Gastrocnemius medialis (tissue), 4 donors: ENCODE data around the gene FAM193B. TPM values are rescaled to one million over a fixed set of nuclear protein-coding genes. Genes with fewer than 3 reads are reported as not detected.

Experiments
- ATAC-seq, 2 donors: fragments of 150-250 bp; one replicate each; pipeline ENCODE4 v1.9.1; 2016
- DNase-seq, 2 donors: peaks; one replicate each; pipeline ENCODE4 v3.0.0-alpha.2; 2019
- H3K27ac ChIP-seq, 4 donors: fragments of 200-600 bp; sonication (generic); 1 replicate in 1 of 4; 2 replicates in 3 of 4; pipeline ENCODE4 v1.5.1; 2016 to 2018; ENCODE audit warnings: mild to moderate bottlenecking in 2 of 4, moderate library complexity in 1 of 4
- H3K27me3 ChIP-seq, 3 donors: fragments of 200-600 bp; sonication (generic) in 2 of 3; 1 replicate in 1 of 3; 2 replicates in 2 of 3; pipeline versions ENCODE4 v1.5.1 to v1.6.0; 2016 to 2019; ENCODE audit warnings: mild to moderate bottlenecking in 1 of 3, moderate library complexity in 1 of 3
- H3K36me3 ChIP-seq, 2 donors: fragments of 200-600 bp; sonication (generic) in 1 of 2; one replicate each; pipeline ENCODE4 v1.5.1; 2017 to 2018
- H3K4me1 ChIP-seq, 2 donors: fragments of 200-600 bp; sonication (generic) in 1 of 2; one replicate each; pipeline ENCODE4 v1.5.1; 2016 to 2017; ENCODE audit warnings: mild to moderate bottlenecking in 2 of 2
- H3K4me3 ChIP-seq, 4 donors: fragments of 200-600 bp; sonication (generic) in 3 of 4; 1 replicate in 1 of 4; 2 replicates in 3 of 4; pipeline ENCODE4 v1.5.1; 2016 to 2019; ENCODE audit warnings: mild to moderate bottlenecking in 2 of 4
- H3K9me3 ChIP-seq, 3 donors: fragments of 200-600 bp; sonication (generic) in 2 of 3; 1 replicate in 1 of 3; 2 replicates in 2 of 3; pipeline ENCODE4 v1.5.1; 2016 to 2019
- POLR2A ChIP-seq, 2 donors: fragments of 450-650 bp; IDR thresholded peaks; one replicate each; pipeline ENCODE4 v1.6.1; 2017; ENCODE audit warnings: antibody characterized with exemption in 2 of 2, mild to moderate bottlenecking in 2 of 2, moderate library complexity in 2 of 2
- in situ Hi-C, 4 donors: fragments of 200-750 bp; cut with MboI; loops; one replicate each; pipeline versions ENCODE4 v1.15.0 to v1.8.0; 2017; ENCODE audit warnings: low sequenced_read_pairs in 4 of 4
- intact Hi-C: fragments of 100-400 bp; cut with DNase I; formaldehyde crosslinking; loops from one replicate; pipeline ENCODE4 v1.15.1; 2023; ENCODE audit warnings: low total_unique reads
- total RNA-seq, 4 donors: library from RNA; depleted of rRNA; stranded (reverse); fragments of >200 nt; gene quantifications; one replicate each; pipeline versions ENCODE4 v1.1.0 to v1.2.3, GENCODE V29; 2016
- TF ChIP-seq, protein P1 (sequence below), 5 experiments: fragments of 450-650 bp in 3 of 5; fragments of 200-600 bp in 2 of 5; sonication (generic) in 2 of 5; IDR thresholded peaks in 4 of 5; conservative IDR thresholded peaks in 1 of 5; 1 replicate in 4 of 5; 2 replicates in 1 of 5; pipeline ENCODE4 v1.5.1; 2016 to 2019; ENCODE audit warnings: antibody characterized with exemption in 5 of 5, mild to moderate bottlenecking in 3 of 5, moderate library complexity in 3 of 5

The FAM193B gene
- total RNA-seq, 4 donors from 2014 or later = 13.2 to 21.3 (median 16.6) TPM

DNA sequence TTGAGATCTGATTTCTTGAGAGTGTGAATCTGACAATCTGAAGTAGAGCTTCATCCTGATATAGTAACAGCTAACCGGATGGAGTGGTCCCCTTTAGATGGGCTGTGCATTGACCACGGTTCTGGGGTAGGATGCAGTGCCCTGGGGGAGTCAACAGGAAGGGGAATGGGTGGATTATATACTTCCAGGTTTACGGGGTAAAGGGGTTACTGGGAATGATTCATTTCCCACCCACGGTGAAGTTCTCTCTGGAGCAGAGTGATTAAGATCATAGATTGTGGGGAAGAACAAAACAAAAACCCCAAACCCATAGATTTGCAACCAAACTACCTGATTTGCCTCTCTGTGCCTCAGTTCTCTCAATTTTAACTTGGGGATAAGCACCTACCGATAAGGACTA, 44.1 kb upstream of the FAM193B start:
- TF ChIP-seq POLR2A (IDR thresholded peaks at IDR 0.05) = no peak
- TF ChIP-seq, protein P1, sequence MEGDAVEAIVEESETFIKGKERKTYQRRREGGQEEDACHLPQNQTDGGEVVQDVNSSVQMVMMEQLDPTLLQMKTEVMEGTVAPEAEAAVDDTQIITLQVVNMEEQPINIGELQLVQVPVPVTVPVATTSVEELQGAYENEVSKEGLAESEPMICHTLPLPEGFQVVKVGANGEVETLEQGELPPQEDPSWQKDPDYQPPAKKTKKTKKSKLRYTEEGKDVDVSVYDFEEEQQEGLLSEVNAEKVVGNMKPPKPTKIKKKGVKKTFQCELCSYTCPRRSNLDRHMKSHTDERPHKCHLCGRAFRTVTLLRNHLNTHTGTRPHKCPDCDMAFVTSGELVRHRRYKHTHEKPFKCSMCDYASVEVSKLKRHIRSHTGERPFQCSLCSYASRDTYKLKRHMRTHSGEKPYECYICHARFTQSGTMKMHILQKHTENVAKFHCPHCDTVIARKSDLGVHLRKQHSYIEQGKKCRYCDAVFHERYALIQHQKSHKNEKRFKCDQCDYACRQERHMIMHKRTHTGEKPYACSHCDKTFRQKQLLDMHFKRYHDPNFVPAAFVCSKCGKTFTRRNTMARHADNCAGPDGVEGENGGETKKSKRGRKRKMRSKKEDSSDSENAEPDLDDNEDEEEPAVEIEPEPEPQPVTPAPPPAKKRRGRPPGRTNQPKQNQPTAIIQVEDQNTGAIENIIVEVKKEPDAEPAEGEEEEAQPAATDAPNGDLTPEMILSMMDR (IDR thresholded peaks at IDR 0.05 in 4 of 5, conservative IDR thresholded peaks at IDR 0.05 in 1 of 5) = no peak
- H3K4me1 ChIP-seq = peaks cover 14 to 19% of the 10 kb centered on the region in 2 donors
- H3K9me3 ChIP-seq = no peaks in the 10 kb centered on the region
- peaks cover 0 to 33% of the 10 kb centered on the region in 2 donors for H3K36me3 ChIP-seq
- ATAC-seq (no peak), DNase-seq (no peak)
- H3K4me3 ChIP-seq = no peak overlapping the region
- no peaks in the 10 kb centered on the region for H3K27me3 ChIP-seq
- H3K27ac ChIP-seq = no peak overlapping the region
- in situ Hi-C loops (no loop called here), intact Hi-C loops (loop anchor here (10.0 kb wide), 1 partner anchor 556 kb away; the partner anchor contains the start of gene NHP2)

DNA sequence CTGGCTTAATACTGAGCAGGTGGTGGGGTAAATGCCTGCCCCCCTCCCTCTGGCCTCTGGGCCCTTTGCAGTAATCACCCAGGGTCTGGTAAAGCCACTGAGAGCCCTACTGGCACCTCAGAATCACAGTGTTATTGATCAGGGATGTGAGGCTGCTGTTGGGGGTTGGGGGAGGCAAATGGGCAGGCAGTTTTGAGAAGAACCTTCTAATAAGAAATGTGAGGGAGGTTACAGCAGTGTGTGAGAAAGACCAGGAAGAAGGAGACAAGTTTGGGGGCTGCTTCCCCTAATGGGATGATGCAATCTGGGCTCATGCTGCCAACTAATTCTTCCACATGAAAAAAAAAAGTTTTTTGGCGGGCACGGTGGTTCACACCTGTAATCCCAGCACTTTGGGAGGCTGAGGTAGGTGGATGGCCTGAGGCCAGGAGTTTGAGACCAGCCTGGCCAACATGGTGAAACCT, 42.4 kb upstream of the FAM193B start:
- DNase-seq (no peak), ATAC-seq (no peak)
- H3K36me3 ChIP-seq = peaks cover 0 to 35% of the 10 kb centered on the region in 2 donors
- peaks cover 24 to 25% of the 10 kb centered on the region in 2 donors for H3K4me1 ChIP-seq
- H3K27ac ChIP-seq = no peak overlapping the region
- in situ Hi-C loops (no loop called here), intact Hi-C loops (loop anchor here (10.0 kb wide), 1 partner anchor 558 kb away; the partner anchor contains the start of gene NHP2)
- H3K4me3 ChIP-seq = no peak overlapping the region
- H3K27me3 ChIP-seq = no peaks in the 10 kb centered on the region
- H3K9me3 ChIP-seq = no peaks in the 10 kb centered on the region
- TF ChIP-seq, protein P1 (IDR thresholded peaks at IDR 0.05 in 4 of 5, conservative IDR thresholded peaks at IDR 0.05 in 1 of 5) = no peak
- no peak for TF ChIP-seq POLR2A (IDR thresholded peaks at IDR 0.05)

DNA sequence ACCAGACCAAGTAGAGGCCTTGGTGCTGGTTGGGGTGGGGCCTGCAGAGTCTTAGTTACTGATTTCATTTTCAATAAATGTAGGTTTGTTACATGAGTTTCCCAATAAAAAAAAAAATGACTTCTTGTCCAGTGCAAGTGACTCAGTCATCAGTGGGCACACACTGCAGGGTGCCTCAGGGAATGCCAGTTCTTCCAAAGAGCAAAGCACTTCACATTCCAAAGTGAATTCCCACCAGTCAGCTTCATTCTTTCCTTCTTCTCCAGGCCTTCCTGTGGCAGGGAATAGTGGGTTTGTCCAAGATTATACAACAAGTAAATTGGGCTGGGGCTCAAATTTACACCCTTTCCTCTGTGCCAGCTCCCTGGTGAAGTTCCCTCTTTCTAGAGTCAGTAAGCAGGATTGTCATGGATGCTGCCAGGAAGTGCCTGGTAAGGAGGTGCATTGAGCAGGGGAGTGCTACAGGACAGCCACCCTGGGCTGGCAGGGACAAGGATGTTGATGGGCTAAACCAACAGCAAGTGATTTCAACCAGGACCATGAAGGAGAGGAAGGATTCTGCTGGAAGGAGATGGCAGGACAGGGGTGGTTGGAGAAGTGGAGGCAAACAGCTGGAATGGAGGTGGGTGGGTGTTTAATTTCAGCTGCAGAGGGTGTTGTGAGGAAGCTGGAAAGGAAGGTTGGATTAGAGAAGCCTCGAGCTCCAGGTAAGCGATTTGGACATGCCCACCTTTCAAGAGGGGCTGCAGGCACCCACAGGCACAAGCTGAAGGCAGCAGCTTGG, 41.8 kb upstream of the FAM193B start:
- DNase-seq (no peak), ATAC-seq (no peak)
- Histone ChIP-seq H3K36me3 (peaks cover 0 to 35% of the 10 kb centered on the region in 2 donors), H3K27ac (no peak overlapping the region), H3K27me3 (no peaks in the 10 kb centered on the region), H3K4me3 (no peak overlapping the region), H3K4me1 (peaks cover 19 to 23% of the 10 kb centered on the region in 2 donors), H3K9me3 (no peaks in the 10 kb centered on the region)
- no peak for TF ChIP-seq POLR2A (IDR thresholded peaks at IDR 0.05)
- in situ Hi-C loops = no loop called here
- intact Hi-C loops = loop anchor here (10.0 kb wide), 1 partner anchor 559 kb away; the partner anchor contains the start of gene NHP2

DNA sequence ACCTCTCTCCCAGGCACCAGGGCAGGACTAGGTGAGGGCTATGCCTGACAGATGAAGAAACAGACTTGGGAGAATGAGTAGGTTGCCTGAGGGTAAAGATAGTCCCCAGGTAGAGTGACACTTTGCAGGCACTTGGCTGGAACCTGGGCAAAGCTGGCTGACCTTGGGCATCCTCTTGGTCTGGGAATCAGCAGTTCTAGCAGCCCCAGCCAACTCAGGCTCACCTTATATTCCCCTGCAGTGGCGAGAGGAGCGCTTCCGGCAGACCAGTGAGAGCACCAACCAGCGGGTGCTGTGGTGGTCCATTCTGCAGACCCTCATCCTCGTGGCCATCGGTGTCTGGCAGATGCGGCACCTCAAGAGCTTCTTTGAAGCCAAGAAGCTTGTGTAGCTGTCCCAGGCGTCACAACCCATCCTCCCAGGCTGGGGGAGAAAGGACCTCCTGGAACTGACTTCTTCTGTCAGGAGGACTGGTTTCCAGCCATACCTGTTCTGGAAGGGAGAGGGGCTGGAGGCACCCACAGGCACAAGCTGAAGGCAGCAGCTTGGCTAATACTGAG, 40.7 kb upstream of the FAM193B start:
- H3K36me3 ChIP-seq = peaks cover 0 to 35% of the 10 kb centered on the region in 2 donors
- ATAC-seq (no peak), DNase-seq (no peak)
- intact Hi-C loops (loop anchor here (10.0 kb wide), 1 partner anchor 560 kb away; the partner anchor contains the start of gene NHP2), in situ Hi-C loops (no loop called here)
- TF ChIP-seq, protein P1 (IDR thresholded peaks at IDR 0.05 in 4 of 5, conservative IDR thresholded peaks at IDR 0.05 in 1 of 5) = no peak
- no peak for TF ChIP-seq POLR2A (IDR thresholded peaks at IDR 0.05)
- H3K27me3 ChIP-seq = no peaks in the 10 kb centered on the region
- H3K4me3 ChIP-seq = no peak overlapping the region
- H3K27ac ChIP-seq = no peak overlapping the region
- H3K9me3 ChIP-seq = no peaks in the 10 kb centered on the region
- peaks cover 11 to 15% of the 10 kb centered on the region in 2 donors for H3K4me1 ChIP-seq

DNA sequence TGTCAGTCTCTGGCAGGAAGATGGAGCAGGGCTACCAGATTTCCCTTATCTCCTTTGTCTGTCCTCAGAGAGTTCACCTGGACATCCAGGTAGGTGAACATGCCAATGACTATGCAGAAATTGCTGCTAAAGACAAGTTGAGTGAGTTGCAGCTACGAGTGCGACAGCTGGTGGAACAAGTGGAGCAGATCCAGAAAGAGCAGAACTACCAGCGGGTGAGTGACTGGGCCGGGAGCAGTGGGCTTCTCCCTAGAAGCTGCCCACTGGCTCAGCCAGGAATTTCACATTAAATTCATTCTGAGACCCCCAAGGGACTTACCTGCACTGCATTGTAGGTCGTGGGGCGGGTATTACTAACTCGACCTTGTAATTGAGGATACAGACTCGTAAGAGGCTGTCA, 39.7 kb upstream of the FAM193B start:
- in situ Hi-C loops (no loop called here), intact Hi-C loops (loop anchor here (10.0 kb wide), 1 partner anchor 561 kb away; the partner anchor contains the start of gene NHP2)
- peaks cover 0 to 35% of the 10 kb centered on the region in 2 donors for H3K36me3 ChIP-seq
- no peak overlapping the region for H3K27ac ChIP-seq
- H3K4me3 ChIP-seq = no peak overlapping the region
- H3K27me3 ChIP-seq = peaks cover 0 to under 1% (median 0%) of the 10 kb centered on the region in 3 donors
- DNase-seq (no peak), ATAC-seq (no peak)
- peaks cover 11 to 15% of the 10 kb centered on the region in 2 donors for H3K4me1 ChIP-seq
- TF ChIP-seq, protein P1 (IDR thresholded peaks at IDR 0.05 in 4 of 5, conservative IDR thresholded peaks at IDR 0.05 in 1 of 5) = no peak
- TF ChIP-seq POLR2A (IDR thresholded peaks at IDR 0.05) = no peak
- H3K9me3 ChIP-seq = no peaks in the 10 kb centered on the region
